Cardiac muscle cell (in vitro differentiated cells and primary cell): ENCODE results near the gene HS6ST1. TPM values are rescaled to one million over a fixed set of nuclear protein-coding genes. Genes with fewer than 3 reads are reported as not detected.

ENCODE experiments used
- DNase-seq, 2 donors: peaks; one replicate each; pipeline versions ENCODE4 v3.0.0 to v3.0.0-alpha.2; 2010 to 2017; ENCODE audit warnings: low read depth in 1 of 2, low spot score in 1 of 2
- H3K27ac ChIP-seq: fragments of 200-600 bp; sonication (generic); 2 replicates; pipeline ENCODE4 v1.5.1; 2016
- H3K27me3 ChIP-seq: fragments of 200-600 bp; sonication (generic); 2 replicates; pipeline ENCODE4 v1.6.0; 2016; ENCODE audit warnings: control low read depth
- H3K36me3 ChIP-seq: fragments of 200-600 bp; sonication (generic); 2 replicates; pipeline ENCODE4 v1.5.1; 2016; ENCODE audit warnings: control low read depth
- H3K4me1 ChIP-seq: fragments of 200-600 bp; sonication (generic); 2 replicates; pipeline ENCODE4 v1.8.1; 2017; ENCODE audit warnings: low read depth, mild to moderate bottlenecking, mixed run types
- H3K4me3 ChIP-seq: fragments of 200-600 bp; sonication (generic); 2 replicates; pipeline ENCODE4 v1.5.1; 2016; ENCODE audit warnings: mild to moderate bottlenecking
- H3K9me3 ChIP-seq: fragments of 200-600 bp; sonication (generic); 2 replicates; pipeline ENCODE4 v1.5.1; 2017; ENCODE audit warnings: low read depth, mild to moderate bottlenecking, control low read depth
- polyA plus RNA-seq: library from polyadenylated mRNA; unstranded; fragments of >200 nt; fragmentation: Nextera tagmentation; extraction: Ambion mirVana; gene quantifications from 2 replicates; pipeline ENCODE4 v1.2.1, GENCODE V29; 2016
- total RNA-seq: library from RNA; depleted of rRNA; stranded (reverse); fragments of >200 nt; gene quantifications from 2 replicates; pipeline ENCODE4 v1.2.3, GENCODE V29; 2016
- TF ChIP-seq, protein P1 (sequence below): IDR thresholded peaks from 2 replicates; pipeline ENCODE4 v1.5.1; 2012; ENCODE audit warnings: low read depth, mild to moderate bottlenecking, low read length

Gene HS6ST1
- total and polyA plus RNA-seq, 2 experiments from 2014 or later = 22.9 to 24.5 TPM

DNA sequence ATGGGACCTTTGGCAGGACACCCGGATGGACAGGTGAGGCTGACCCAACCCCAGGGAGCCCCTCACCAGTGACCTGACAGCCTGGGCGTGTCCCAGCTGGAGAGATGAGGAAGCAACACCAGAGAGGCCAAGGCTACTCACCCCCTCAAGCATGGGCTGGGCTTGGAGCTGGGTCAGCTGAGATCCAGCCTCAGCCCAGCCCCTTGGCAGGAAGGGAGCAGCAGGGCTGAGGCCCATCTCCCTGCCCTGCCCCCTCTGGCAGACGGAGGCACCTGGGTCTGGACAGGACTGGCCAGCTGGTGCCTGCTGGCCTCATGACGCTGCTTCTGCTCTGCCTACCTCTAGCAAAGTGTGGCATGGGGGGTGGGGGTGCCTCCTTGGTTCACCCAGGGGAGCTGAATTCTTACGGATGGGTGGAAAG is 37.8 kb downstream of the HS6ST1 start:
- Histone ChIP-seq H3K27ac (no peak overlapping the region), H3K4me1 (no peaks in the 10 kb centered on the region)
- no peak for DNase-seq

DNA sequence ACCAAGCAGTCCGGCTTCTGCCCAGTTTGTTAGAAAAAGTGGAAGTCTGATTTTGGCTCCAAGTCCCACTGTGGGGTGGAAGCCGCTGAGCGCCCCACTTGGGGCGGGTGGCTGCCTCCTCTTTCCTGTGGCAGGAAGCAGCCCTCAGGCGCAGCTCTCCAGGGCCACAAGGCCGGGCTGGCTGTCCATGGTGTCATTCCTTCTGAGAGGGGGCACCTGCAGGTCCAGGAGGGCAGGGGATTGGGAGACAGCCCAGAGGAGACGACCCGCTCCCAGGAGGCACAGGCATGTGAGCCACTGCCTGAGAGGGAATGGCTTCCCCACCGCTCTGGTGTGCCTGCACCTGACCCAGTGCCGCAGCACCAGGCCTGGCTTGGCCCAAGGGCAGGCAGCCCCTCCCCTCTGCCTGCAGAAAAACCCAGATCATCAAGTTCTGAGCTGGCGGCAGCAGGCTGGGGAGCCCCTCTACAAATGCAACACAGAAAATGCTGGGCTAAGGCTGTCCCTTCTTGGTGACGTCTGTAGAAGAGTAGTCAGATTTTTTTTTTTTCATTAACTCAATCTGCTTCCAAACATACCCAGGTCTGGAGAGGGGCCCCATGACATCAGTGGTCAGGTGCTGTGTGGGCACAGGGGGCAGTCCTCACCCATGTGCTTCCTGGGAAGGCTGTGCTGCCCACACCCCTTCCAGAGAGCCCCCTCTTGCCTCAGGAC is 38.4 kb downstream of the HS6ST1 start:
- no peaks in the 10 kb centered on the region for H3K27me3 ChIP-seq
- no peak overlapping the region for H3K27ac ChIP-seq
- H3K9me3 ChIP-seq = no peaks in the 10 kb centered on the region
- H3K4me1 ChIP-seq = no peaks in the 10 kb centered on the region
- TF ChIP-seq, protein P1, sequence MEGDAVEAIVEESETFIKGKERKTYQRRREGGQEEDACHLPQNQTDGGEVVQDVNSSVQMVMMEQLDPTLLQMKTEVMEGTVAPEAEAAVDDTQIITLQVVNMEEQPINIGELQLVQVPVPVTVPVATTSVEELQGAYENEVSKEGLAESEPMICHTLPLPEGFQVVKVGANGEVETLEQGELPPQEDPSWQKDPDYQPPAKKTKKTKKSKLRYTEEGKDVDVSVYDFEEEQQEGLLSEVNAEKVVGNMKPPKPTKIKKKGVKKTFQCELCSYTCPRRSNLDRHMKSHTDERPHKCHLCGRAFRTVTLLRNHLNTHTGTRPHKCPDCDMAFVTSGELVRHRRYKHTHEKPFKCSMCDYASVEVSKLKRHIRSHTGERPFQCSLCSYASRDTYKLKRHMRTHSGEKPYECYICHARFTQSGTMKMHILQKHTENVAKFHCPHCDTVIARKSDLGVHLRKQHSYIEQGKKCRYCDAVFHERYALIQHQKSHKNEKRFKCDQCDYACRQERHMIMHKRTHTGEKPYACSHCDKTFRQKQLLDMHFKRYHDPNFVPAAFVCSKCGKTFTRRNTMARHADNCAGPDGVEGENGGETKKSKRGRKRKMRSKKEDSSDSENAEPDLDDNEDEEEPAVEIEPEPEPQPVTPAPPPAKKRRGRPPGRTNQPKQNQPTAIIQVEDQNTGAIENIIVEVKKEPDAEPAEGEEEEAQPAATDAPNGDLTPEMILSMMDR = no peak
- no peak for DNase-seq
- no peak overlapping the region for H3K4me3 ChIP-seq
- H3K36me3 ChIP-seq = no peaks in the 10 kb centered on the region

More for the DNA sequence above, 37.8 kb downstream of the HS6ST1 start:
- H3K36me3 ChIP-seq = no peaks in the 10 kb centered on the region
- H3K4me3 ChIP-seq = no peak overlapping the region
- H3K9me3 ChIP-seq = no peaks in the 10 kb centered on the region
- TF ChIP-seq, protein P1 = no peak
- no peaks in the 10 kb centered on the region for H3K27me3 ChIP-seq

DNA sequence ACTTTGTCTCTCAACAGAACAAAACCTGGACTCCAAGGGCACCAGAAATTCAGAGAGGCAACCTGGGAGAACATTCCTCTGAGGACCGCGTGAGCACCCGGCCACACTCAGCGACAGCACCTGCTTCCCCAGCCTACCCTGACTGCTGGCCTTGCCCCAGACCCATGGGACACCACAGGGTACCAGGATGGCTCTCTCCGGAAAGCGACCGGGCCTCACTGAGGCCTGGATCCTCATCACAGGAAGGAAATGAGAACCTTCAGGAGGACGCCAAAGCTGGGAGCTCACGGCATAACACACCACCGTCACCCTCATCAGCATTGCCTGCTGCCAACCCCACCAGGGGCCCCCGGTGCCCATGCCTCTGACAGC is 38.9 kb downstream of the HS6ST1 start:
- H3K36me3 ChIP-seq = no peaks in the 10 kb centered on the region
- H3K9me3 ChIP-seq = no peaks in the 10 kb centered on the region
- no peaks in the 10 kb centered on the region for H3K4me1 ChIP-seq
- H3K27ac ChIP-seq = no peak overlapping the region
- no peaks in the 10 kb centered on the region for H3K27me3 ChIP-seq
- TF ChIP-seq, protein P1 = no peak
- DNase-seq = no peak
- no peak overlapping the region for H3K4me3 ChIP-seq

DNA sequence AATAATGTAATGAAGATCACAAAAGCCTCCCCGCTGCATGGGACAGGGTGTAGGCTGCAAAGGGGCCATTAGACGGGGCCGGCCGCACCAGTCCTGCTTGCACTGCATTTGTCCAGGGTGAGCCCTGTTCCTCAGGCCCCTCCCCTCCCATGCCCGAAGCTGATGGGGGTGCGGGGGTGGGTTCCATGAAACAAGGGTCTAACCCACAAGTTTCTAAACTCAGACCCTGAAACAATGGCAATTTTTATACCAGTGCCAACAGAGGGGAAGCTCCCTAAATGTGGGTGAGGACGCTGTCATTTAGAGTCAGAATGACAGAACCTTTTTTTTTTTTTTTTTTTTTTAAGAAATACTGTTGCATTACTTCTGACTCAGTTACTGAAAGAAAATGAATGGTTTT is 39.7 kb downstream of the HS6ST1 start:
- Histone ChIP-seq H3K27ac (no peak overlapping the region), H3K9me3 (no peaks in the 10 kb centered on the region), H3K4me3 (no peak overlapping the region), H3K4me1 (no peaks in the 10 kb centered on the region), H3K27me3 (no peaks in the 10 kb centered on the region), H3K36me3 (no peaks in the 10 kb centered on the region)
- TF ChIP-seq, protein P1 = no peak
- DNase-seq = no peak

DNA sequence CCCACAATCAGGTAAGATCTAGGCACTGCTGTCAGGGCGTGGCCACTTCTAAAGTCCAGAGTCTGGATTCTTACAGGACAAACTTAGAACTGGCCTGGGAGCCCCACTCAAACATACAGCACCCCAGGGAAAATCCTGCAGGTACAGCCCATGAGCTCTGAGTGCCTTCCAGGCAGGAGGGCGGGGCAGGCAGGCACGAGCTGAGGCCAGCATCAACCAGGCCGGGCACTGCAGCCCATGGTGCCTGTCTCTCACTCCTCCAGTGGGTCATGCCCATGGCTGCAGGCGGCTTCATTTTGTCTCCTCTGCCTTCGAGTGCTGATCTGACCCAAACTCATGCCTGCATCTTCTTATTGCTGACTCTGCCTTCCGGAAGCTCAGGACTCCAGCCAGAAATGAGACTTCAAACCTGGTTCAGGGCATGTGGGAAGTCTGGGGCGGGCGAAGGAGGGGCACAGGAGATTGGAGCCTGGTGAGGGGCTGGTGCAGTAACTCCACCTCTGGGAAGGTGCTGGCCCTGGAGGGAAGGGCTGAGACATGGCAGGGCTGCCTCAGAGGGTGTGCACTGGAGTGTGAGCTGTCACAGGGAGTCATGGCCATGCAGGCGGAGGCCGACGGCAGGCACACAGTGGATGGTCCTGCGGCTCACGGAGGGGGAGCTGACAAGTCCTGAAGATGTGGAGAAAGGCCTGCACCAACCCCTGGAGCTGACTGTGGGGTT is 40.5 kb downstream of the HS6ST1 start:
- Histone ChIP-seq H3K27me3 (no peaks in the 10 kb centered on the region), H3K27ac (no peak overlapping the region), H3K36me3 (no peaks in the 10 kb centered on the region), H3K4me3 (no peak overlapping the region), H3K9me3 (no peaks in the 10 kb centered on the region), H3K4me1 (no peaks in the 10 kb centered on the region)
- DNase-seq = no peak
- TF ChIP-seq, protein P1 = no peak
